ENCODE results near the gene NQO2.

GRCh38 chr6:3014675-3015066 is 15.0 kb downstream of the NQO2 start:
- no peak for TF ChIP-seq POLR2AphosphoS5 (IDR thresholded peaks at IDR 0.05; ENCODE audit: low read depth, low read length)
- no peak for TF ChIP-seq SIN3A (IDR thresholded peaks at IDR 0.05; ENCODE audit: borderline replicate concordance, insufficient read depth, low read length)

Data from PFSK-1 (cell line).